B cell (primary cell): ENCODE data around the gene IFT20.

Experiments used
- CTCF ChIP-seq: fragments of 200-600 bp; IDR thresholded peaks from one replicate; pipeline ENCODE4 v1.8.0; 2022; ENCODE audit warnings: antibody characterized with exemption, mild to moderate bottlenecking
- EZH2 ChIP-seq: IDR thresholded peaks from 2 replicates; pipeline ENCODE4 v1.6.1; 2012; ENCODE audit warnings: borderline replicate concordance, low read depth, mild to moderate bottlenecking, moderate library complexity, low read length; ENCODE audit not compliant: insufficient read depth, poor library complexity, severe bottlenecking

GRCh38 chr17:28372945-28373274 is 37.6 kb upstream of the IFT20 start:
- TF ChIP-seq CTCF: no peak
- TF ChIP-seq EZH2: no peak
